ENCODE data around the gene CHST13.

CHST13 gene

GRCh38 chr3:126495786-126496185 is 28.2 kb upstream of the CHST13 start:
- Histone ChIP-seq H3K79me2 (ENCODE audit: insufficient read depth, low read length) (no peaks in the 10 kb centered on the region), H3K36me3 (ENCODE audit: insufficient read depth, low read length) (no peaks in the 10 kb centered on the region), H4K20me1 (ENCODE audit: insufficient read depth, low read length) (0 out of 2 replicates have a peak, but pooled peaks cover 4% of the 10 kb centered on the region), H3K9ac (ENCODE audit: low read depth, low read length) (no peak overlapping the region; the same call in 1 of the 2 replicates), H3K4me3 (ENCODE audit: low read depth in 1 of 2, low read length in 2 of 2) (no peak overlapping the region), H3K27me3 (ENCODE audit: insufficient read depth, low read length, poor library complexity) (peaks cover 3% of the 10 kb centered on the region), H3K9me3 (ENCODE audit: insufficient read depth, low read length, severe bottlenecking) (no peaks in the 10 kb centered on the region), H3K4me1 (ENCODE audit: insufficient read depth, low read length) (peaks cover 75% of the 10 kb centered on the region), H3K4me2 (ENCODE audit: insufficient read depth, low read length) (no peak overlapping the region), H3K27ac (ENCODE audit: low read length) (peak overlapping the region; percentile 64), H2AFZ (ENCODE audit: low read depth, low read length) (no peak overlapping the region)
- no peak for ATAC-seq (ENCODE audit: insufficient read depth, low read depth)
- DNase-seq = no peak
- TF ChIP-seq CTCF (IDR thresholded peaks at IDR 0.05; ENCODE audit: borderline replicate concordance, extremely low read depth, low read length, poor library complexity, severe bottlenecking) (no peak), EZH2 (IDR thresholded peaks at IDR 0.05; ENCODE audit: borderline replicate concordance, low read depth, low read length, severe bottlenecking) (no peak)

GRCh38 chr3:126496894-126497850 is 26.8 kb upstream of the CHST13 start:
- ATAC-seq (ENCODE audit: insufficient read depth, low read depth) (peak; percentile 18; the same call in 1 of the 3 replicates), DNase-seq (peak; percentile 35)
- peak overlapping the region; percentile 62 for H3K27ac ChIP-seq (ENCODE audit: low read length)
- no peaks in the 10 kb centered on the region for H3K9me3 ChIP-seq (ENCODE audit: insufficient read depth, low read length, severe bottlenecking)
- H3K79me2 ChIP-seq (ENCODE audit: insufficient read depth, low read length) = no peaks in the 10 kb centered on the region
- H3K4me1 ChIP-seq (ENCODE audit: insufficient read depth, low read length) = peaks cover 71% of the 10 kb centered on the region
- peaks cover 3% of the 10 kb centered on the region for H3K27me3 ChIP-seq (ENCODE audit: insufficient read depth, low read length, poor library complexity)
- 0 out of 2 replicates have a peak, but pooled peaks cover 4% of the 10 kb centered on the region for H4K20me1 ChIP-seq (ENCODE audit: insufficient read depth, low read length)
- no peak overlapping the region for H3K4me2 ChIP-seq (ENCODE audit: insufficient read depth, low read length)
- no peak overlapping the region; the same call in 1 of the 2 replicates for H3K9ac ChIP-seq (ENCODE audit: low read depth, low read length)
- no peaks in the 10 kb centered on the region for H3K36me3 ChIP-seq (ENCODE audit: insufficient read depth, low read length)
- TF ChIP-seq CTCF (IDR thresholded peaks at IDR 0.05; ENCODE audit: borderline replicate concordance, extremely low read depth, low read length, poor library complexity, severe bottlenecking) (no peak), EZH2 (IDR thresholded peaks at IDR 0.05; ENCODE audit: borderline replicate concordance, low read depth, low read length, severe bottlenecking) (no peak)
- no peak overlapping the region for H3K4me3 ChIP-seq (ENCODE audit: low read depth in 1 of 2, low read length in 2 of 2)
- no peak overlapping the region for H2AFZ ChIP-seq (ENCODE audit: low read depth, low read length)

GRCh38 chr3:126497956-126498355 is 26.0 kb upstream of the CHST13 start:
- H3K27me3 ChIP-seq (ENCODE audit: insufficient read depth, low read length, poor library complexity) = peaks cover 3% of the 10 kb centered on the region
- peaks cover 63% of the 10 kb centered on the region for H3K4me1 ChIP-seq (ENCODE audit: insufficient read depth, low read length)
- no peak overlapping the region for H3K9ac ChIP-seq (ENCODE audit: low read depth, low read length)
- TF ChIP-seq EZH2 (IDR thresholded peaks at IDR 0.05; ENCODE audit: borderline replicate concordance, low read depth, low read length, severe bottlenecking) (no peak), CTCF (IDR thresholded peaks at IDR 0.05; ENCODE audit: borderline replicate concordance, extremely low read depth, low read length, poor library complexity, severe bottlenecking) (no peak)
- ATAC-seq (ENCODE audit: insufficient read depth, low read depth) (no peak), DNase-seq (no peak)
- no peaks in the 10 kb centered on the region for H3K36me3 ChIP-seq (ENCODE audit: insufficient read depth, low read length)
- H3K79me2 ChIP-seq (ENCODE audit: insufficient read depth, low read length) = no peaks in the 10 kb centered on the region
- no peak overlapping the region for H3K4me2 ChIP-seq (ENCODE audit: insufficient read depth, low read length)
- no peaks in the 10 kb centered on the region for H3K9me3 ChIP-seq (ENCODE audit: insufficient read depth, low read length, severe bottlenecking)
- H3K4me3 ChIP-seq (ENCODE audit: low read depth in 1 of 2, low read length in 2 of 2) = no peak overlapping the region
- peak overlapping the region; percentile 62; the same call in 1 of the 2 replicates for H3K27ac ChIP-seq (ENCODE audit: low read length)
- H4K20me1 ChIP-seq (ENCODE audit: insufficient read depth, low read length) = 0 out of 2 replicates have a peak, but pooled peaks cover 4% of the 10 kb centered on the region
- no peak overlapping the region for H2AFZ ChIP-seq (ENCODE audit: low read depth, low read length)
